Sigmoid colon (tissue), 7 donors: ENCODE results near the gene TMOD1. TPM values are rescaled to one million over a fixed set of nuclear protein-coding genes. Genes with fewer than 3 reads are reported as not detected.

Experiments
- DNase-seq: peaks from one replicate; pipeline ENCODE4 v3.0.0-alpha.2; 2019
- H3K27ac ChIP-seq, 4 donors: fragments of 200-600 bp; sonication (generic); one replicate each; pipeline ENCODE4 v1.5.1; 2016 to 2019; ENCODE audit warnings: mild to moderate bottlenecking in 1 of 4
- H3K27me3 ChIP-seq, 3 donors: fragments of 200-600 bp; sonication (generic); one replicate each; pipeline ENCODE4 v1.5.1; 2019; ENCODE audit warnings: mild to moderate bottlenecking in 1 of 3
- H3K36me3 ChIP-seq, 4 donors: fragments of 200-600 bp; sonication (generic); one replicate each; pipeline ENCODE4 v1.5.1; 2016 to 2019
- H3K4me1 ChIP-seq, 4 donors: fragments of 200-600 bp; sonication (generic); one replicate each; pipeline ENCODE4 v1.5.1; 2017 to 2019
- H3K4me3 ChIP-seq, 4 donors: fragments of 200-600 bp; sonication (generic); one replicate each; pipeline ENCODE4 v1.5.1; 2017 to 2019; ENCODE audit warnings: mild to moderate bottlenecking in 2 of 4, moderate library complexity in 1 of 4
- H3K9me3 ChIP-seq, 4 donors: fragments of 200-600 bp in 3 of 4; sonication (generic) in 3 of 4; one replicate each; pipeline versions ENCODE4 v1.5.1 to v1.6.1; 2013 to 2019
- CTCF ChIP-seq, 4 experiments: fragments of 450-650 bp in 3 of 4; fragments of 200-600 bp in 1 of 4; IDR thresholded peaks; one replicate each; pipeline ENCODE4 v1.5.1; 2016 to 2019; ENCODE audit warnings: antibody characterized with exemption in 4 of 4, mild to moderate bottlenecking in 3 of 4, moderate library complexity in 2 of 4
- EP300 ChIP-seq, 4 donors: sonication (generic); formaldehyde crosslinking; IDR thresholded peaks; one replicate each; pipeline ENCODE4 v1.6.1; 2017; ENCODE audit warnings: antibody characterized with exemption in 4 of 4
- POLR2A ChIP-seq, 2 donors: fragments of 450-650 bp; IDR thresholded peaks; one replicate each; pipeline ENCODE4 v1.6.1; 2016; ENCODE audit warnings: antibody characterized with exemption in 2 of 2, mild to moderate bottlenecking in 2 of 2, moderate library complexity in 2 of 2
- POLR2AphosphoS5 ChIP-seq, 4 donors: sonication (generic); formaldehyde crosslinking; IDR thresholded peaks; one replicate each; pipeline ENCODE4 v1.6.1; 2017; ENCODE audit warnings: antibody characterized with exemption in 4 of 4
- WGBS, 2 donors: extraction: QIAGEN DNeasy Blood & Tissue Kit; methylation state at CpG; one replicate each; pipeline ENCODE4 v1.1.7; 2013; 5-methylcytosine and 5-hydroxymethylcytosine counted together
- intact Hi-C: fragments of 100-400 bp; cut with DNase I; formaldehyde crosslinking; loops from one replicate; pipeline ENCODE4 v1.15.1; 2023
- polyA plus RNA-seq, 3 donors: library from polyadenylated mRNA; stranded (reverse); fragments of 200-250 nt; gene quantifications; one replicate each; pipeline ENCODE4 v1.2.3, GENCODE V29; 2013
- total RNA-seq, 4 donors: library from RNA; depleted of rRNA; stranded (reverse); fragments of >200 nt; gene quantifications; one replicate each; pipeline ENCODE4 v1.1.0, GENCODE V29; 2016
- donor health status: healthy with polysubstance abuse.
- donor health status: Bipolar disorder and iron deficiency.
- donor health status: healthy.

TMOD1 gene
- total and polyA plus RNA-seq, 7 donors, result 1.6 to 56.8 (median 28.5) TPM

GRCh38 chr9:97536480-97536879, 35.0 kb downstream of the TMOD1 start:
- intact Hi-C loops, result no loop called here
- Histone ChIP-seq H3K36me3 (peaks cover 0 to 17% (median 0%) of the 10 kb centered on the region in 4 donors), H3K9me3 (no peaks in the 10 kb centered on the region), H3K27me3 (no peaks in the 10 kb centered on the region), H3K4me1 (peaks cover 0 to 50% (median 39%) of the 10 kb centered on the region in 4 donors), H3K4me3 (no peak overlapping the region), H3K27ac (peak overlapping the region; percentile 9 to 65 (median 50))
- TF ChIP-seq CTCF (IDR thresholded peaks at IDR 0.05), result no peak
- TF ChIP-seq EP300 (IDR thresholded peaks at IDR 0.05), result no peak
- no peak for TF ChIP-seq POLR2AphosphoS5 (IDR thresholded peaks at IDR 0.05)
- no peak for TF ChIP-seq POLR2A (IDR thresholded peaks at IDR 0.05)
- 88 to 89% methylated on average over 9 of the region's 9 CpGs for WGBS, 2 donors
- DNase-seq, result peak; percentile 71

DNA sequence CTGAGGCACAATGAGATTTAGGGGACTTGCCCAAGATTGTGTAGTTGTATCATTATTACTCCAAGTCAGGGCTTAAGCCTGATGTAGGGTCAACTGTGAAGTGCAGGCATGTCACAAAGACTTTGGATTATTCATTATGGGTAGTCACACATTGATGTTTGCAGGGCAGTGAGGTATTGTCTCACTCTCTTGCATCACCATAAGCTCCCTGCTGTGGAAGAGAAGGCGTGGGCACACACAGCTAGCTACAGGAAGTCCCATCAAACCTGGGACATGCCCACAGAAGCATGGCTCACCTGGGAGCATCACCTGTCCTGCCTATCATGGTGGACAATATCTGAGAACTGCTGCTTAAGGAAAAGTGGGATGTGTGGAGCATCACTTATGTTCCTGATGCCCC, 42.1 kb downstream of the TMOD1 start:
- H3K27me3 ChIP-seq, result no peaks in the 10 kb centered on the region
- TF ChIP-seq POLR2A (IDR thresholded peaks at IDR 0.05), result no peak
- TF ChIP-seq EP300 (IDR thresholded peaks at IDR 0.05), result no peak
- TF ChIP-seq POLR2AphosphoS5 (IDR thresholded peaks at IDR 0.05), result no peak
- TF ChIP-seq CTCF (IDR thresholded peaks at IDR 0.05), result no peak
- H3K4me1 ChIP-seq, result peaks cover 0 to 12% (median 9%) of the 10 kb centered on the region in 4 donors
- H3K9me3 ChIP-seq, result no peaks in the 10 kb centered on the region
- DNase-seq, result no peak
- peaks cover 0 to 27% (median 0%) of the 10 kb centered on the region in 4 donors for H3K36me3 ChIP-seq
- no peak overlapping the region for H3K4me3 ChIP-seq
- WGBS, 2 donors, result 80 to 88% methylated on average over 1 of the region's 1 CpG
- intact Hi-C loops, result no loop called here
- no peak overlapping the region for H3K27ac ChIP-seq

DNA sequence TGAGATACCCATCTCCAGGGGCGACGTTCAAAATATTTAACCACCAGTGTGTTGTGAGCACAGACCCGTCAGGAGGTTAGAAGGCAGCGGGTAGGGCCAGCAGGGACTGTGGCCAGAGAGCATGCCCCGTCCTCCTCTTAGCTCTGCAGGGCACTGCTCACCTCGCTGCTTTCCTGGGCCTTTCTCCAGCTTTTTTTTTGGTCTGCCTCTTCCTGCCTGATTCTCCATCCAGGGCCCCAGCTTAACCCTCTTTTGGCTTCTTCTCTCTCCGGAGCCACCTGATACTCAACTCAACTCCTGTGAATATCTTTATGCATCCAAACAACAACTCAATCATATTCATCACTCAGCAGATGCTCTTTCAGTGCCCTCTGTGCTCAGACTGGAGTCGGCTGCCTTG, 44.0 kb downstream of the TMOD1 start:
- Histone ChIP-seq H3K27ac (peak overlapping the region in 2 of 4 donors; percentile 4 to 71), H3K36me3 (peaks cover 0 to 14% (median 0%) of the 10 kb centered on the region in 4 donors), H3K9me3 (peaks cover 0 to 3% (median 0%) of the 10 kb centered on the region in 4 donors), H3K27me3 (no peaks in the 10 kb centered on the region), H3K4me1 (peaks cover 0 to 12% (median 9%) of the 10 kb centered on the region in 4 donors), H3K4me3 (no peak overlapping the region)
- WGBS, 2 donors, result 72 to 73% methylated on average over 8 of the region's 8 CpGs
- no peak for DNase-seq
- TF ChIP-seq POLR2A (IDR thresholded peaks at IDR 0.05) (no peak), CTCF (IDR thresholded peaks at IDR 0.05) (no peak), POLR2AphosphoS5 (IDR thresholded peaks at IDR 0.05) (no peak), EP300 (IDR thresholded peaks at IDR 0.05) (no peak)
- intact Hi-C loops, result no loop called here

DNA sequence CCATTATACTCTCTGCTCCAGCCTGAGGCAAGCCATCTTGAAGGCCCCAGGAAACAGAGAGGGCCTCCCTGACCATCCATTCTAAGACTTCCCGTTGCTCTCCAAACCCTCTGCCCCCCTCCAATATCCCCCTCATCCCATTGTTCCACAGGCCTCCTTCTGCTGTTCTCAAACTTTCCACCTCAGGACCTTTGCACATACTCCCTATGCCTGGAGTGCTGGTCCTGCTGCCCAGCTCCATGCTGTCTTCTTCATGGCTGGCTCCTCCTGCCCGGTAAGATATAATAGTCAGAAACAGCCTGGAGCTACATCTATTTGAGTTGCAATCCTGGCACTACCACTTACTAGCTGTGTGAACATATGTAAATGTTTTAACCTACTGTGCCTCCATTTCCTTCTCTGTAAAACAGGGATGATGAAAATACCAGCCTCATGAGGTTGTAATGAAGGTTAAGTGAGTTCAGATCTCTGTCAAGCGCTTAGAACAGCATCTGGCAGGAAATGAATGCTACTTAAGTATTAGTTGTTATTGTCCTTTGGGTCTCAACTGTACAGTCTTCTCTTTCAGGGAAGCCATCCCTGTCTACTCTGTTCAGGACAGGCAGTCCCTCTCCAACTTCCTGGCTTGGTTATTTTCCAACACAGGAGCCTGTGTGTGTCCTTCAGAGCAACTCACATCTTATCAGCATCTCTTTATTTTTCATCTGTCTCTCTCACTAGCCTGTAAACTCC, 45.8 kb downstream of the TMOD1 start:
- Histone ChIP-seq H3K27me3 (no peaks in the 10 kb centered on the region), H3K4me1 (peaks cover 0 to 12% (median 9%) of the 10 kb centered on the region in 4 donors), H3K9me3 (peaks cover 0 to 3% (median 0%) of the 10 kb centered on the region in 4 donors), H3K4me3 (no peak overlapping the region), H3K36me3 (peaks cover 0 to 14% (median 0%) of the 10 kb centered on the region in 4 donors), H3K27ac (no peak overlapping the region)
- DNase-seq, result no peak
- intact Hi-C loops, result no loop called here
- TF ChIP-seq POLR2AphosphoS5 (IDR thresholded peaks at IDR 0.05), result no peak
- TF ChIP-seq POLR2A (IDR thresholded peaks at IDR 0.05), result no peak
- TF ChIP-seq EP300 (IDR thresholded peaks at IDR 0.05), result no peak
- no peak for TF ChIP-seq CTCF (IDR thresholded peaks at IDR 0.05)
- 84 to 87% methylated on average over 3 of the region's 3 CpGs for WGBS, 2 donors
